Activated CD4-positive, alpha-beta T cell treated with anti-CD3 and anti-CD28 coated beads, Interleukin-2, amount 10 ng/mL, durations not matched to agents 7 days and 5 days (primary cell): ENCODE data around the gene B3GNT9. TPM values are rescaled to one million over a fixed set of nuclear protein-coding genes. Genes with fewer than 3 reads are reported as not detected.

Experiments used
- CTCF ChIA-PET: fragments of 350-600 bp; sonication (Branson Sonifier 250); formaldehyde crosslinking; loops from one replicate; lab custom pipeline; 2021; ENCODE audit warnings: antibody characterized with exemption; lab: Charles Lee
- POLR2A ChIA-PET: fragments of 350-600 bp; sonication (Branson Sonifier 250); formaldehyde crosslinking; loops from one replicate; lab custom pipeline; 2021; ENCODE audit warnings: antibody characterized with exemption; lab: Charles Lee
- DNase-seq: peaks from one replicate; pipeline ENCODE4 v3.0.0-alpha.2; 2020
- H3K27ac Mint-ChIP-seq: one replicate; pipeline ENCODE4 v1.8.0; 2021; ENCODE audit warnings: mild to moderate bottlenecking, moderate library complexity, mixed read lengths
- H3K27me3 Mint-ChIP-seq: one replicate; pipeline ENCODE4 v1.8.0; 2021; ENCODE audit warnings: mixed read lengths
- H3K36me3 Mint-ChIP-seq: one replicate; pipeline ENCODE4 v1.8.0; 2021; ENCODE audit warnings: low read depth, mixed read lengths
- H3K4me1 Mint-ChIP-seq: one replicate; pipeline ENCODE4 v1.8.0; 2021; ENCODE audit warnings: mixed read lengths
- H3K4me3 Mint-ChIP-seq: one replicate; pipeline ENCODE4 v1.8.0; 2021; ENCODE audit warnings: mild to moderate bottlenecking, moderate library complexity, mixed read lengths
- H3K9me3 Mint-ChIP-seq: one replicate; pipeline ENCODE4 v1.8.0; 2021; ENCODE audit warnings: mixed read lengths
- total RNA-seq, 2 experiments: library from RNA; stranded (reverse); gene quantifications; one replicate each; pipeline ENCODE4 v1.2.3, GENCODE V29; 2021

B3GNT9 gene, protein sequence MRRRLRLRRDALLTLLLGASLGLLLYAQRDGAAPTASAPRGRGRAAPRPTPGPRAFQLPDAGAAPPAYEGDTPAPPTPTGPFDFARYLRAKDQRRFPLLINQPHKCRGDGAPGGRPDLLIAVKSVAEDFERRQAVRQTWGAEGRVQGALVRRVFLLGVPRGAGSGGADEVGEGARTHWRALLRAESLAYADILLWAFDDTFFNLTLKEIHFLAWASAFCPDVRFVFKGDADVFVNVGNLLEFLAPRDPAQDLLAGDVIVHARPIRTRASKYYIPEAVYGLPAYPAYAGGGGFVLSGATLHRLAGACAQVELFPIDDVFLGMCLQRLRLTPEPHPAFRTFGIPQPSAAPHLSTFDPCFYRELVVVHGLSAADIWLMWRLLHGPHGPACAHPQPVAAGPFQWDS
- total RNA-seq = 1 to 10 TPM; 7.1 to 7.2 TPM

DNA sequence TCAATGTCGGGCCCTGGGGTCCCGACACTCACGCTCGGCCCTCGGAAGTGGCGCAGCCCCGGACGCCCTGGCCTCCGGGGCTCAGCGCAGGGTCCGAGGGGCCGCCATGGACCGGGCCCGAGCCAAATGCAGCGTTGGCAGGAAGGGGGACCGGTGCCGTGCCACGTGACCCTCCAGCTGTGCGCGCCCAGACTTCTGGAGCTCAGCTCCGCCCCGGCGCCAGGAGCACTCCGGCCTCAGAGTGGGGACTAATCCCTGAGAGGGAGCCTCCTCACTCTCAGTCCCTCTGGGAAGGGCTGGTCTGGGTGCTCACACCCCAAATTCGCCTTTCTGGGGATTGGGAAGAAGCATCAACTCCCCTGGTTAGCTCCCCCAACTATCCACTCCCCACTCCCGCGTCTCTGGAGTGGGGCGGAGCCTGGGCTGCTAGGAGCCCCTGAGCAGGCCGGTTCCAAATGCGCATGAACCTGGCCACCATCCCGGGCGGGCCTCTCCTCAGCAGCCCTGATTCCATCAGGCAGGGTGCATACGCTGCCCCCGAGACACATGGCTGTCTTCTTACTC lies at the start of gene B3GNT9:
Gene B3GNT9 (minus strand): TSS at position 166 of the 564 bp plus-strand sequence. CDS start 513 bp downstream, outside the sequence.
- DNase-seq = peak; percentile 41
- peaks cover 39% of the 10 kb centered on the region for H3K4me1 Mint-ChIP-seq
- H3K27me3 Mint-ChIP-seq = peaks cover 1% of the 10 kb centered on the region

DNA sequence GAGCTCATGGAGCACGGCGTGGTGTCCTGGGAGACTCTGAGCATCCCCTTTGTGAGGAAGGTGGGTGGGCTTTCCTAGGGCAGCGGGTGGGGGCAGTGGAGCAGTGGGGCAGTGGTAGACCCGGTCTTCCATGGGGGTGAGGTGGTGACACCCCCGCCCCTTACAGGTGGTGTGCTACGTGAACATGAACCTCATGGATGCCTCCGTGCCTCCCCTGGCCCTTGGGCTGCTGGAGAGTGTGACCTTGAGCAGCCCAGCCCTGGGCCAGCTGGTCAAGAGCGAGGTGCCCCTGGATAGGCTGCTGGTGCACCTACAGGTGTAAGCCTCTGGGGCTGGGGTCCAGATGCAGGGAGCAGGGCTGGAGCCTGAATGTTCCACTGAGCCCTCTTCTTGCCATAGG lies 49.7 kb upstream of the B3GNT9 start:
- peaks cover 16% of the 10 kb centered on the region for H3K4me1 Mint-ChIP-seq
- H3K4me3 Mint-ChIP-seq = no peak overlapping the region
- no peak overlapping the region for H3K27ac Mint-ChIP-seq
- H3K36me3 Mint-ChIP-seq = peaks cover 33% of the 10 kb centered on the region
- no peaks in the 10 kb centered on the region for H3K9me3 Mint-ChIP-seq
- POLR2A ChIA-PET = no interaction called here
- no peak for DNase-seq
- H3K27me3 Mint-ChIP-seq = no peaks in the 10 kb centered on the region
- CTCF ChIA-PET = interaction anchor here (0.6 to 0.7 kb wide), 2 partner anchors 10 to 514 kb away, joined by 3 read pairs; no protein-coding TSS in a partner anchor

More for the DNA sequence above, at the start of gene B3GNT9:
- Mint-ChIP-seq H3K4me3 (peak within 1 kb of the TSS; percentile 68), H3K27ac (peak within 1 kb of the TSS; percentile 74), H3K36me3 (peaks cover 33% of the 10 kb centered on the region), H3K9me3 (no peaks in the 10 kb centered on the region)
- ChIA-PET POLR2A (interaction anchor here (0.7 kb wide), 1 partner anchor 134 kb away, joined by 3 read pairs; no protein-coding TSS in a partner anchor), CTCF (interaction anchor here (0.8 to 6.0 kb wide), 7 partner anchors 9 to 192 kb away, joined by 3 to 129 read pairs (median 5); partner anchors contain the start of genes FBXL8 and TRADD)

DNA sequence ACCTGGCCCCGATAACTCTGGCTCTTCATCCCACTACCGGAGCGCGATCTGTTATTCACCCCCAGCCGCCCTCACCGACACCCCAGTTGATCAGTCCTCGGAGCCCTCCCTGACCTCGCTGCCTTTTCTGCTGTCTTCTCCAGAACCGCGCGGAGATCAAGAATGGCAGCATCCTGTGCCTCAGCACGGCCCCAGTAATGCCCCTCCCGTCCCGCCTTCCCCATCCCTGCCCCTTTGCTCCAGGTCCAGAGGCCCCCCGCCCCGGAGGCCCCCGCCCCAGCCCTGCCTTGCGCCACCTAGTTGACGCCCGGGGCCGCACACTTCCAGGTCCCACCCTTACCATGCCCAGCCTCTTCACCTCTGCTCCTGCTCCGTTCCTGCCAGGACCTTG lies 49.0 kb upstream of the B3GNT9 start:
- H3K27ac Mint-ChIP-seq = no peak overlapping the region
- CTCF ChIA-PET = no interaction called here
- POLR2A ChIA-PET = interaction anchor here (0.6 kb wide), 1 partner anchor 74 kb away, joined by 3 read pairs; no protein-coding TSS in a partner anchor
- H3K9me3 Mint-ChIP-seq = no peaks in the 10 kb centered on the region
- peaks cover 38% of the 10 kb centered on the region for H3K36me3 Mint-ChIP-seq
- no peak overlapping the region for H3K4me3 Mint-ChIP-seq
- H3K4me1 Mint-ChIP-seq = peaks cover 18% of the 10 kb centered on the region
- no peaks in the 10 kb centered on the region for H3K27me3 Mint-ChIP-seq
- DNase-seq = no peak

DNA sequence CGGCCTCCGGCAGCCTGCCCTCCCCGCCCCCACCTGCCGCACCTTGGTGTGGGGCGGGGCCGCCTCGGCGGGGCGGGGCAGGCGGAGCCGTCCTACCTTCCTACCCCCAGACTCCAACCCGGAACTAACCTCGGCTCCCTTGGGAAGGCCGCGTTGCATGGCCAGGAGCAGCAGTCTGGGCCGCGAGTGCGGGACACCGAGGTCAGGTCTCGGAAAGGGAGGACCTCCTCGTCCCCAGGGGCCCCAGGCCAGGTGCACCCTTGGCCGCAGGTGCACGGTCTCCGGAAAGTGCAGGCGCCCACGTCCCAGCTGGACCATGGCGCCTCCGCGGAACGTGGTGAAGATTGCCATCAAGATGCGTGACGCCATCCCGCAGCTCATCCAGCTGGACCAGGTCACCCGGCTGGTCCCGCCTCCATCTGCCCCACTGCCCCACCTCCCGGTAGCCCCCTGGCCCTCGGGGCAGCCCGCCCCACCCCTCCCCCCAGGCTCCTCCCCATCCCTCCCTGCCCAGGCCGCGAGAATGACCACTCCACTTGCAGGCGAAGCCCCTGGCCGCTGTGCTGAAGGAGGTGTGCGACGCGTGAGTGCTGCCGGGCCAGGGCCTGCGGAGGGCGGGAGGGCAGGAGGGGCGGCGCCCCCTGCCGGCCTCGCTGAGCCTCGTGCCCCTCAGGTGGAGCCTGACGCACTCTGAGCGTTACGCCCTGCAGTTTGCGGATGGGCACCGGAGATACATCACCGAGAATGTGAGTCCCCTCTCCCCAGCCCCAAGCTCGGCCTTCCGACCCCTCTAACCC lies 48.4 kb upstream of the B3GNT9 start, which contains the start of gene ELMO3:
Gene ELMO3 (plus strand): TSS at position 121 of the 797 bp plus-strand sequence. CDS start 196 bp downstream, at position 317.
- Mint-ChIP-seq H3K27me3 (no peaks in the 10 kb centered on the region), H3K4me1 (peaks cover 23% of the 10 kb centered on the region), H3K9me3 (no peaks in the 10 kb centered on the region), H3K4me3 (no peak within 1 kb of the TSS), H3K27ac (no peak within 1 kb of the TSS), H3K36me3 (peaks cover 40% of the 10 kb centered on the region)
- ChIA-PET POLR2A (interaction anchor here (0.6 kb wide), 1 partner anchor 75 kb away, joined by 3 read pairs; no protein-coding TSS in a partner anchor), CTCF (interaction anchor here (1.3 to 2.2 kb wide), 2 partner anchors 9 to 47 kb away, joined by 4 to 11 read pairs; no protein-coding TSS in a partner anchor)
- no peak for DNase-seq

DNA sequence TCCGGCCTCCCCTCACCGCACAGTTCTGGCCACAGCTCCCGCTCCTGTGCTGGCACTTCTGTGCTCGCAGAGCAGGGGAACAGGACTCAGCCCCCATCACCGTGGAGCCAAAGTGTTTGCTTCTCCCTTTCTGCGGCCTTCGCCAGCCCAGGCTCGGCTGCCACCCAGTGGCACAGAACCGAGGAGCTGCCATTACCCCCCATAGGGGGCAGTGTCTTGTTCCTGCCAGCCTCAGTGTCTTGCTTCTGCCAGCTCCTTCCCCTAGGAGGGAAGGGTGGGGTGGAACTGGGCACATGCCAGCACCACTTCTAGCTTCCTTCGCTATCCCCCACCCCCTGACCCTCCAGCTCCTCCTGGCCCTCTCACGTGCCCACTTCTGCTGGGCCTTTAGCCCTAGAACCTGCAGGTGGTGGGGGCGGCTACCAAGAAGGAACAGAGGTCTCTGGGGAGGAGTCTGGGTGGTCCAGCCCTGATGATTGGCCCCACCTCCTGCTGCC lies 47.5 kb upstream of the B3GNT9 start:
- Mint-ChIP-seq H3K4me3 (no peak overlapping the region), H3K27ac (no peak overlapping the region), H3K36me3 (peaks cover 49% of the 10 kb centered on the region), H3K4me1 (peaks cover 32% of the 10 kb centered on the region), H3K9me3 (no peaks in the 10 kb centered on the region), H3K27me3 (no peaks in the 10 kb centered on the region)
- peak; percentile 34 for DNase-seq
- ChIA-PET CTCF (interaction anchor here (0.6 to 2.2 kb wide), 7 partner anchors 10 to 214 kb away, joined by 3 to 11 read pairs (median 4); partner anchors contain the start of gene MATCAP1), POLR2A (interaction anchor here (0.8 kb wide), 1 partner anchor 10 kb away, joined by 4 read pairs; no protein-coding TSS in a partner anchor)

DNA sequence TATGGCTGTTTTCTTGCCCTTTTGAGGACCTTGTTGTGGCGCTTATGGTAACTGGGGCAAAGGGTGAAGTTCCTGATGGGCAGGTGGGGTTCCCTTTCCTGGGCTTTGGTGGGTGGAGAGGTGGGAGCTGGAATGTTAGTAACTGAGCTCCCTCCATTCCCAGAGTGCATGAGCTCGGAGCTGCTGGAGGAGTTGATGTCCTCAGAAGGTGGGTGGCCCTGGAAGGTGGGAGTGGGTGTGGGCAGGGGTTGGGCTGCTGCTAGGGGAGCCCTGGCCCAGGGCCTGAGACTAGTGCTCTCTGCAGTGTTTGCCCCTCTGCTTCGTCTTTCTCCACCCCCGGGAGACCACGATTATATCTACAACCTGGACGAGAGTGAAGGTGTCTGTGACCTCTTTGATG lies 46.9 kb upstream of the B3GNT9 start:
- DNase-seq = no peak
- ChIA-PET POLR2A (interaction anchor here (0.8 kb wide), 1 partner anchor 10 kb away, joined by 4 read pairs; no protein-coding TSS in a partner anchor), CTCF (interaction anchor here (0.6 to 2.2 kb wide), 10 partner anchors 11 to 215 kb away, joined by 3 to 11 read pairs (median 4); partner anchors contain the start of gene MATCAP1)
- Mint-ChIP-seq H3K27me3 (no peaks in the 10 kb centered on the region), H3K4me3 (no peak overlapping the region), H3K27ac (no peak overlapping the region), H3K36me3 (peaks cover 51% of the 10 kb centered on the region), H3K9me3 (no peaks in the 10 kb centered on the region), H3K4me1 (peaks cover 38% of the 10 kb centered on the region)

DNA sequence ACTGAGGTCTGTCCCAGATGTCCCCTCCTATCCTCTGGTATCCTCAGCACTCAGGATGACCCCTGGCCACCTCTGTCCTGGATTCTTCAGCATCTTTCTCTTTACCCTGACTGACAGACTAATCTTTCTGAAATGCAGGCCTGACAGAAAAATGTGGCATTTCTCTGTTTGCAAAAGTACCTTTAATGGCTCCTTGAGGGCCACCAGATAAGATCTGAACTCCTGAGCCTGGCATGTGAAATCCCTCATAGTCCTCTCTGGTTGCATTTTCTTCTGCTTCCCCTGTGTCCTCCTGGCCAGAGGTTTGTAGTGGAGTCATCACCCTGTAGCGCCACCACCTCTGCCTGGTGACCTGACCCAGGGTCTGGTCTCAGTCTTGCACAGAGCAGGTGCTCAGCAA lies 46.1 kb upstream of the B3GNT9 start:
- POLR2A ChIA-PET = no interaction called here
- no peak overlapping the region for H3K4me3 Mint-ChIP-seq
- no peaks in the 10 kb centered on the region for H3K27me3 Mint-ChIP-seq
- H3K9me3 Mint-ChIP-seq = no peaks in the 10 kb centered on the region
- peaks cover 43% of the 10 kb centered on the region for H3K4me1 Mint-ChIP-seq
- peaks cover 54% of the 10 kb centered on the region for H3K36me3 Mint-ChIP-seq
- no peak overlapping the region for H3K27ac Mint-ChIP-seq
- DNase-seq = no peak
- CTCF ChIA-PET = interaction anchor here (0.8 to 2.2 kb wide), 2 partner anchors 12 kb away, joined by 3 to 11 read pairs; no protein-coding TSS in a partner anchor

DNA sequence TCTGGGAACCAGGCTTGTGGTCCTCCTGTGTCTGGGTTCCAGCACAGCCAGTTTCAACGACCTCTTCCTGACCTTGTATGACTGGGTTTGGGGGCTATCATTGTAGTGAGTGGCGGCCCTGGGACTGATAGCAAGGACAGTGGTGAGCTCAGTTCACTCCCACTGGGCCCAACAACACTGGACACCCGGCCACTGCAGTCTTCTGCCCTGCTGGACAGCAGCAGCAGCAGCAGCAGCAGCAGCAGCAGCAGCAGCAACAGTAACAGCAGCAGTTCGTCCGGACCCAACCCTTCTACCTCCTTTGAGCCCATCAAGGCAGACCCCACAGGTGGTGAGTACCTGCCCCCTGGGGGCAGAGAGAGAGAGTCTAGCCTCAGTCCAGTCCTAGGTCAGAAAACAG lies 44.9 kb upstream of the B3GNT9 start:
- Mint-ChIP-seq H3K27me3 (no peaks in the 10 kb centered on the region), H3K36me3 (peaks cover 54% of the 10 kb centered on the region), H3K9me3 (no peaks in the 10 kb centered on the region), H3K27ac (no peak overlapping the region), H3K4me1 (peaks cover 48% of the 10 kb centered on the region), H3K4me3 (no peak overlapping the region)
- no peak for DNase-seq
- POLR2A ChIA-PET = interaction anchor here (0.6 kb wide), 1 partner anchor 219 kb away, joined by 3 read pairs; no protein-coding TSS in a partner anchor
- CTCF ChIA-PET = interaction anchor here (1.1 to 1.6 kb wide), 3 partner anchors 8 to 49 kb away, joined by 3 to 5 read pairs (median 3); no protein-coding TSS in a partner anchor

DNA sequence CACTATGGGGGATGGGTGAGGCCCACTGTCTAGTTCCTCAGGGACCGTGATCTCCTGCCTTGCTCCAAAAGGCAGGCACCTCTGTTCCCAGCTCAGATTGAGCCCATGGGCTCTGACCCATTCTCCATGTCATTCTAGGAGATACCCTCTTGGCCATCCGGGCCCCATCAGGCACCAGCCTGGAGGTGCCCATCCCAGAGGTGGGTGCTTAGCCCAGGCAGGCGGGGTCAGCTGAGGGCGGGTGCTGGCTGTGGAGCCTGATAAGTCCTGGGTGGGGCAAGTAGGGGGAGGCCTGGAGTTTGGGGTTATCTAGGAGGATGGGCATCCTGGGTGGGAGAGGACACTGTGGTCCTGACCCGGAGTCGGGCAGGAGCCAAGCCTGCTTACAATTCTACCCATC lies 43.5 kb upstream of the B3GNT9 start:
- CTCF ChIA-PET = interaction anchor here (0.7 to 2.0 kb wide), 8 partner anchors 8 to 299 kb away, joined by 3 to 6 read pairs (median 4); no protein-coding TSS in a partner anchor
- no peaks in the 10 kb centered on the region for H3K9me3 Mint-ChIP-seq
- DNase-seq = no peak
- POLR2A ChIA-PET = no interaction called here
- peaks cover 46% of the 10 kb centered on the region for H3K36me3 Mint-ChIP-seq
- H3K27ac Mint-ChIP-seq = peak overlapping the region; percentile 85
- H3K4me3 Mint-ChIP-seq = peak overlapping the region; percentile 93
- H3K4me1 Mint-ChIP-seq = peaks cover 49% of the 10 kb centered on the region
- H3K27me3 Mint-ChIP-seq = no peaks in the 10 kb centered on the region

DNA sequence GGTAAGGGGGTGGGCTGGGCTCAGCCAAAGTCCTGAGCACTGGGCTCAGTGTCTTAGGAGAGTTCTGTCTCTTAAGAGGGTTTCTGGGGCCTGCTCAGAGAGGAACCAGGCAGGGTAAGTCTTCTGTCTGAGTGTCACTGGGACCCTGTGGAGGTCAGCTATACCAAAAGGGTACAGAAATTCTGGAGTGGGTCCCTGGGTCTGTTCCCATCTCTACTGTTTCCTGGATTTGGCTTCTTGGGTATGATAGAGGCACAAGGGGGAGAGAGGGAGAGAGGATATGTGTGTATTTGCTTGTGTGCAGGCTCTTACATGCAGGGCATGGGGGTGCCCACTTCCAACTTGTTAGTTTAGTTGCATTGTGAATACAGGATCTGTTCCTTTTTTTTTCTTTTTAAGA lies 42.7 kb upstream of the B3GNT9 start:
- Mint-ChIP-seq H3K4me1 (peaks cover 49% of the 10 kb centered on the region), H3K9me3 (no peaks in the 10 kb centered on the region), H3K36me3 (peaks cover 46% of the 10 kb centered on the region), H3K4me3 (peak overlapping the region; percentile 93), H3K27ac (peak overlapping the region; percentile 85), H3K27me3 (no peaks in the 10 kb centered on the region)
- POLR2A ChIA-PET = no interaction called here
- DNase-seq = no peak
- CTCF ChIA-PET = interaction anchor here (0.7 to 2.0 kb wide), 6 partner anchors 9 to 24 kb away, joined by 3 to 6 read pairs (median 4); partner anchors contain the start of gene NOL3

DNA sequence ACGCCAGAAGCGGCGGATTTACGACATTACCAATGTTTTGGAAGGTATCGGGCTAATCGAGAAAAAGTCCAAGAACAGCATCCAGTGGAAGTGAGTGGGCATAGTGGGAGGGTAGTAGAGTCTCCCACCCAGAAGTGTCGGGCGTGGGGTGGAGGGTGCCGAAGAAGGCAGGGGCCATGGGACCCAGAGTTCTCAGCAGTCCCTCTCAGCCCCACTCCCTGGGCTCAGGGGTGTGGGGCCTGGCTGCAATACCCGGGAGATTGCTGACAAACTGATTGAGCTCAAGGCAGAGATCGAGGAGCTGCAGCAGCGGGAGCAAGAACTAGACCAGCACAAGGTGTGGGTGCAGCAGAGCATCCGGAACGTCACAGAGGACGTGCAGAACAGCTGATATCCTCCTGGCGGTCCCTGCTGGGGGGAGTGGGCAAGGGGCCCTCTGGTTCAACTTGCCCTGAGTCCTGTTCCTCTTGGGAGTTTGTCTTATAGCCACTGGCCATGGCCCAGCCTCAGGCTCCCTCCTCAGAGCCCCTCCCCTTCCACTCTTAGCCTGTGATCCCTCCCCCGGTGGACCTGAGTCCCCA lies 42.1 kb upstream of the B3GNT9 start:
- ChIA-PET POLR2A (no interaction called here), CTCF (interaction anchor here (0.6 to 2.0 kb wide), 9 partner anchors 9 to 396 kb away, joined by 3 to 6 read pairs (median 3); partner anchors contain the start of gene NOL3)
- peak overlapping the region; percentile 85 for H3K27ac Mint-ChIP-seq
- H3K4me3 Mint-ChIP-seq = peak overlapping the region; percentile 93
- no peaks in the 10 kb centered on the region for H3K27me3 Mint-ChIP-seq
- H3K36me3 Mint-ChIP-seq = peaks cover 39% of the 10 kb centered on the region
- H3K4me1 Mint-ChIP-seq = peaks cover 49% of the 10 kb centered on the region
- H3K9me3 Mint-ChIP-seq = no peaks in the 10 kb centered on the region
- DNase-seq = no peak
